Duodenal mucosa (tissue), 2 donors: Measurements from ENCODE around the gene TYW1B.
"Not testable (repeated sequence)": the region's sequence is repeated elsewhere in the genome, so short reads cannot be mapped to it uniquely, and the experiment has no call there.

Experiments used
- H3K27ac ChIP-seq: one replicate; pipeline ENCODE4 v1.7.0; 2013; ENCODE audit warnings: low read depth, low read length
- H3K27me3 ChIP-seq, 2 donors: one replicate each; pipeline ENCODE4 v1.7.0; 2013; ENCODE audit warnings: low read length in 2 of 2, control low read depth in 1 of 2; ENCODE audit not compliant: insufficient read depth in 2 of 2, control insufficient read depth in 1 of 2
- H3K36me3 ChIP-seq, 2 donors: one replicate each; pipeline ENCODE4 v1.7.0; 2013; ENCODE audit warnings: low read length in 2 of 2, control low read depth in 1 of 2; ENCODE audit not compliant: insufficient read depth in 2 of 2, control insufficient read depth in 1 of 2
- H3K4me1 ChIP-seq, 2 donors: one replicate each; pipeline ENCODE4 v1.7.0; 2013; ENCODE audit warnings: low read length in 2 of 2, control low read depth in 1 of 2; ENCODE audit not compliant: insufficient read depth in 2 of 2, control insufficient read depth in 1 of 2
- H3K4me3 ChIP-seq, 2 donors: one replicate each; pipeline ENCODE4 v1.7.0; 2013; ENCODE audit warnings: low read length in 2 of 2, low read depth in 1 of 2
- H3K9ac ChIP-seq, 2 donors: one replicate each; pipeline ENCODE4 v1.7.0; 2013; ENCODE audit warnings: low read length in 2 of 2, low read depth in 1 of 2
- H3K9me3 ChIP-seq, 2 donors: one replicate each; pipeline ENCODE4 v1.7.0; 2013; ENCODE audit warnings: low read length in 2 of 2, control low read depth in 1 of 2; ENCODE audit not compliant: control insufficient read depth in 1 of 2

The TYW1B gene

DNA sequence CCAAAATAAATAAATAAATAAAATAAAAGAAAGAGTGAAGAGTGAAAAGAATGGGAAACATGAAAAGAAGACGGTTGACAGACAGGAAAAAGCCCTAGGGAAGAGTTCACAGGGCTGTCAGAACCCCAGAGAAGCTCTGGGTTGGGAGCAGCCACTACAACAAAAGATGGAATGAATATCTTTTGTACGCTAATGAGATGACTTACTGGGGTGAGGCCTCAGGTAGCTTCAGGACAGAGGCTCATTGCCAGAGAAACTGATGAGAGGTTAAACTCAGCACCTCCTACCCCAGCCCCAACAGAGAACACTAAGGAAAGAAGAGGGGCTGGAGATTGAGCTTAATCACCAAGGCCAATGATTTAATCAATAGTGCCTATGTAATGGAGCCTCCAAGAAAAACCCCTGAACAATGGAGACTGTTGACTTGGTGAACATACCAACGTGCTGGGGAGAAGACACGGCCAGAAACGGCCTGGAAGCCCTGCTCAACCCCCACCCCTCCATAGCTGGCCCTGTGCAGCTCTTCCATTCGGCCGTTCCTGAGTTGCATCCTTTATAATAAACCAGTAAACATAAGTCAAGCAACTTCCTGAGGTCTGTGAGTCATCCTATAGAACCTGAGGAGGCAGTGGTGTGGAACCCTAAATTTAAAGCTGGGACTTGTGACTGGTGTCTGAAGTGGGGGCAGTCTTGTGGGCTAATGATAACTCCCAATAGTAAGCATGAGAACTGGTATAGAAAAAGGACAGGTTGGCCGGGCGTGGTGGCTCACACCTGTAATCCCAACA, 11.4 kb downstream of the TYW1B start:
- not testable (repeated sequence) for H3K36me3 ChIP-seq

DNA sequence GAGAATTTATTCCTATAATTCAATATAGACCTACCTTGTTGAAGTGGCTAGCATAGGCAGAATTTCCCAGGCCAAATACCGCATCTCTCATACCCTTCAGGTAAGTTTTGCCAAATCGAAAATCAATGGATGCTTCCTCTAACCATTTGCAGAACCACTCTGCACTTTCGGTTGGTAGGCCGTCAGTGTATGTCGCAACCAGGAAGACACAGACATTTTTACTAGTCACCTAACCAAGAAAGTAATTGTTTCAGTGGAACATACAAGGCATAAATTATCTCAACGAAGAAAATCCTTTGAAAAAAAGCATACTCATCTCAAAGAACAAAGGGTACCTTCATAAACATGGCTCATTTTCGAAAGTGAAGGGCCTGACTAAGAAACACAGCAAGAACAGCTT, 17.6 kb downstream of the TYW1B start:
- not testable (repeated sequence) for H3K9ac ChIP-seq, H3K27ac ChIP-seq, H3K4me1 ChIP-seq, H3K9me3 ChIP-seq, H3K4me3 ChIP-seq, H3K27me3 ChIP-seq
- peaks cover 3 to 16% of the 10 kb centered on the region in 2 donors for H3K36me3 ChIP-seq

More for the DNA sequence above, 11.4 kb downstream of the TYW1B start:
- not testable (repeated sequence) for H3K4me1 ChIP-seq, H3K9me3 ChIP-seq, H3K9ac ChIP-seq, H3K27me3 ChIP-seq, H3K27ac ChIP-seq, H3K4me3 ChIP-seq

DNA sequence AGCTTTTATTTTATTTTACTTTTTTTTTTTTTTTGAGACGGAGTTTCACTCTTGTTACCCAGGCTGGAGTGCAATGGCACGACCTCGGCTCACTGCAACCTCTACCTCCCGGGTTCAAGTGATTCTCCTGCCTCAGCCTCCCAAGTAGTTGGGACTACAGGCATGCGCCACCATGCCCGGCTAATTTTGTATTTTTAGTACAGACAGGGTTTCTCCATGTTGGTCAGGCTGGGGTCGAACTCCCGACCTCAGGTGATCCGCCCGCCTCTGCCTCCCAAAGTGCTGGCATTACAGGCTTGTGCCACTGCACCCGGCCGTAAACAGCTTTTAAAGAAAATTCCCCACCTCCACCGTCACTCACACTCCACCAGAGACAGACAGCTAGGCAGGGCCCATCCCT, 19.5 kb downstream of the TYW1B start:
- H3K36me3 ChIP-seq = peaks cover 3 to 18% of the 10 kb centered on the region in 2 donors
- H3K27me3 ChIP-seq, H3K4me3 ChIP-seq, H3K4me1 ChIP-seq, H3K9me3 ChIP-seq, H3K27ac ChIP-seq, H3K9ac ChIP-seq: not testable (repeated sequence)

DNA sequence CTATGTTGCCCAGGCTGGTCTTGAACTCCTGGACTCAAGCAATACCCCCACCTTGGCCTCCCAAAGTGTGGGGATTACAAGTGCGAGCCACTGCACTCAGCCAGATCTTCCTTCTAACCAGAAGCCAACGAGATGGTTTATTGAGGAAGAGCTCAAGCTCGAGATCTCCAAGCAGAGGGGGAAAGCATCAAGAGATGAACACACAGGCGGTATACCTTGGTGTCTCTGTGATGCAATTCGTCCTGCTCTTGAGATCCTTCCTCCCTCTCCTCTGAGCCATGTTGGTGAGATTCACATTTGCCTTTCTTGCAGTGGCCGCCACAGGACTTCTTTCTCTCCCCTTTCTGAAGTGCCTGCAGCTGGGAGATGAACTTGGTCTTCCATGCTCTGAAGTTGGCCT, 21.1 kb downstream of the TYW1B start:
- H3K27ac ChIP-seq, H3K4me1 ChIP-seq, H3K9ac ChIP-seq, H3K9me3 ChIP-seq, H3K4me3 ChIP-seq, H3K27me3 ChIP-seq: not testable (repeated sequence)
- H3K36me3 ChIP-seq = peaks cover 3 to 18% of the 10 kb centered on the region in 2 donors

DNA sequence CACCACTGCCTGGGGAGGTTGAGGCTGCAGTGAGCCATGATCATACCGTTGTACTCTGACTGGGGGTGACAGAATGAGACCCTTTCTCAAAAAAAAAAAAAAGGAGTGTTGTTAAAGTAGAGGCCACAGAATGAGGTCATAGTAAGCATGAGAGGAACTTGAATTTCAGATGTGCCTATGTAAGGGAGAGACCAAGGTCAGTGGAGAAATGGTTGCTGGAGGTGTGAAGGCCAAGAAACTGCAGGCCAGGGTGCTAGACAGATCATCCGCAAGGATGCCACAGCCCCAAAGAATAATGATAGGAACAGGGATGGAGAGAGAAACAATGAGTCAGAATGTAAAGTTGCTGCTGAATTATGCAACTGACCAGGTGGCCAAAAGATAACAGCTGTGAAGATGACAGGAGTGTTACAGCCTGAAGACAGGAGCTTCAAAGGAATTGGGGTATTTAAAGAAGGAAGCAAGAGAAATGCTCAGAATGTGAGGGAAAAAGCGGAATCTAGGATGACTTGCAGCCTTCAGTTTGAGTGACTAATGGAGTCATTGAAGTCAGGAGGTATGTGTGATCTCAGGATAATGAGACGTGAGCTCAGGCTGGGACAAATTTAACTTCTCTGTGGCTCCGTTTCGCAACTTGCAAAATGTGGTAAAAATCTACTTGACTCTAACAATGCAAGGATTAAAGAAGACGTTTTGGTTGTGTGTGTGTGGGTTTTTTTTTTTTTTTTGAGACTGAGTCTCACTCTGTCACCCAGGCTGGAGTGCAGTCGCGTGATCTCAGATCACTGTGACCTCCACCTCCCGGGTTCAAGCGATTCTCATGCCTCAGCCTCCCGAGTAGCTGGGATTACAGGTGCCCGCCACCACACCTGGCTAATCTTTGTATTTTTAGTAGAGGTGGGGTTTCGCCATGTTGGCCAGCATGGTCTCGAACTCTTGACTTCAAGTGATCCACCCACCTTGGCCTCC, 22.2 kb downstream of the TYW1B start:
- H3K4me3 ChIP-seq = no peak overlapping the region
- no peaks in the 10 kb centered on the region for H3K9me3 ChIP-seq
- H3K27ac ChIP-seq = no peak overlapping the region
- no peaks in the 10 kb centered on the region for H3K27me3 ChIP-seq
- no peak overlapping the region for H3K9ac ChIP-seq
- H3K36me3 ChIP-seq = peaks cover 3 to 18% of the 10 kb centered on the region in 2 donors
- H3K4me1 ChIP-seq = no peaks in the 10 kb centered on the region

DNA sequence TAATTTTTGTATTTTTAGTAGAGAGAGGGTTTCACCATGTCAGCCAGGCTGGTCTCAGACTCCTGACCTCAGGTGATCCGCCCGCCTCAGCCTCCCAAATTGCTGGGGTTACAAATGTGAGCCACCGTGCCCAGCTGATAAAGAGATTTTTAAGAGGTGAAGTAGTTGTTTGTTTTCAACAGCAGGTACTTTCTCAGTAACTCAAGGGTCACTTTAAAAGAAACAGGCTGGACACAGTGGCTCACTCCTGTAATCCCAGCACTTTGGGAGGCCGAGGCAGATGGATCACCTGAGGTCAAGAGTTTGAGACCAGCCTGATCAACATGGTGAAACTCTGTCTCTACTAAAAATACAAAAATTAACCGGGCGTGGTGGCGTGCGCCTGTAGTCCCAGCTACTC, 24.2 kb downstream of the TYW1B start:
- H3K27ac ChIP-seq, H3K4me1 ChIP-seq, H3K9me3 ChIP-seq, H3K27me3 ChIP-seq, H3K4me3 ChIP-seq, H3K9ac ChIP-seq: not testable (repeated sequence)
- peaks cover 3 to 18% of the 10 kb centered on the region in 2 donors for H3K36me3 ChIP-seq

DNA sequence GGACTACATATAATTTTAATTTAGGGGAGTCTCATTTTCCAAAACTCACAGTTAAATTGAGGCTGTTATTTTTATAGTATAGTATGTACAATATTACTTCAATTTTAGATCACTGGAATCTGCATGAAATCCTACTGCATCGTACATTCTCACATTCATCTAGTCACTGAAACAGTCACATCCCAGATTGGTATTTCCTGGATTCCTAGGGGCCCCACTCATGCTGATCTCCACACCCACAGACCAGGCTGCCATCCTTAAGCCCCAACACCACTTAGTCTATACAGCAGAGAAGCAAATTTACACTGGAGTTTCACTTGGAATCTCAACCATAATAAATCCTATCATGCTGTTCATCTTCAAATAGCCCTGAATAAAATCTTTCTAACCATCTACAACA, 26.4 kb downstream of the TYW1B start:
- H3K27ac ChIP-seq, H3K4me3 ChIP-seq, H3K9me3 ChIP-seq, H3K9ac ChIP-seq, H3K27me3 ChIP-seq, H3K4me1 ChIP-seq: not testable (repeated sequence)
- H3K36me3 ChIP-seq = peaks cover 3 to 16% of the 10 kb centered on the region in 2 donors

DNA sequence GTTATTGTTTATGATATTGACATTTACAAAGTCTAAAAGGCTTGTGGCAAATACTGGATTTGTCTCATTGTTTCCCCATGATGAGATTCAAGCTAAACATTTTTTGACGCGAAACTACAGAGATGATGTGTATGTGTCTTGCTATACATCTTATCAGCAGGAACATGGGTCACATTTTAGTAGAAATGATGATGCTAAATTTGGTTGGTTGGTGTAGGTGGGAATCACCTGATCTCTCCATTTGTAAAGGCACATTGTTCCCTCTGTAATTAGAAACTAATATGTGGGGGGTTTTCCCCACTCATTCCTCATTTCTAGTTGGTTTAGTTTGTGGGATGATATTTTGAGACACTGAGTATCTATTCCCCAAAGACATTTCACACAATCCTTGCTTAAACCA, 32.6 kb downstream of the TYW1B start:
- H3K9me3 ChIP-seq, H3K4me3 ChIP-seq, H3K36me3 ChIP-seq, H3K9ac ChIP-seq, H3K4me1 ChIP-seq, H3K27me3 ChIP-seq, H3K27ac ChIP-seq: not testable (repeated sequence)

DNA sequence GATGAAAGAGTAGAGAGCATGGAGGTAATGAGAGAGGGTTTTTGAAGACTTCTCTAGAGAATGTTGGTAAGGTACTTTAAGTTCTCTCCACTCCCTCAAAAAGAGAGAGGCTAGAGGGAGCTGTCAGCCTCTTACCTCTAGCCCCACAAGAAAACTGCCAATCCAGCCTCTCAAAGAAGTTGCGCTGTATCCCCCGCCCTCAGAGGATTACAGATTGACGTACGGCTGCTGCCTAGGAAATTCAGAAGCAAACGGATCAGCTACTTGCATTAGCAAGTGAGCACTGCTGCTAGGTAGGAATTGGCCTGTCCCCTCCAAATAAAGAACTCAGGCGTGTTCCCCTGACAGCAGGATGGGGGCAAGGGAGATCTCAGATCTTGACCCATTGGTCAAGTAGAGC, 34.2 kb downstream of the TYW1B start:
- H3K27me3 ChIP-seq = no peaks in the 10 kb centered on the region
- H3K9ac ChIP-seq = no peak overlapping the region
- peaks cover 0 to 5% of the 10 kb centered on the region in 2 donors for H3K36me3 ChIP-seq
- no peak overlapping the region for H3K4me3 ChIP-seq
- no peak overlapping the region for H3K27ac ChIP-seq
- H3K4me1 ChIP-seq = no peaks in the 10 kb centered on the region
- H3K9me3 ChIP-seq = no peaks in the 10 kb centered on the region

DNA sequence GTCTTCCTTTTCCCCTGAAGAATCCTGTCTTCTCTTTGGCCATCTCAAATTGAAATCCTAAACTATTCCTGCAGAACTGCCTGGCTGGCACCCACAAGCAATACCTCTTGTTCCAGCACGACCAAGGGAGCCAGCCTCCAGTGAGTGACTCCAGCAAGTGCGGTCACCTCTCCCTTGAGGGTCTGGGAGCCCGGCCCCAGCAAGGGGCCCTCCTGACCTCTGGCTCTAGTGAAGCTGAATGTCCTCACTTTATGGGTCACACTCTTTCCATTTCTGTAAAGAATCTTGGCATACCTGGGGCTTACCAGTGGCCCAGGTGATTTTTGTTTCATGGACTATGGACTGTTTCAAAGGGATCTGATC, 37.3 kb downstream of the TYW1B start:
- H3K36me3 ChIP-seq, H3K4me1 ChIP-seq, H3K9me3 ChIP-seq, H3K27ac ChIP-seq, H3K9ac ChIP-seq, H3K4me3 ChIP-seq, H3K27me3 ChIP-seq: not testable (repeated sequence)
